H1 (cell line): Measurements from ENCODE around the gene DNAJC28. TPM values are rescaled to one million over a fixed set of nuclear protein-coding genes. Genes with fewer than 3 reads are reported as not detected.

Experiments
- CTCF ChIA-PET: fragments of 300-600 bp; sonication (Branson Sonifier 250); formaldehyde crosslinking; loops from one replicate; lab custom pipeline; 2021; ENCODE audit not compliant: partially characterized antibody; lab: Charles Lee
- POLR2A ChIA-PET: fragments of 300-600 bp; sonication (Branson Sonifier 250); formaldehyde crosslinking; loops from one replicate; lab custom pipeline; 2021; ENCODE audit warnings: inconsistent platforms; ENCODE audit not compliant: partially characterized antibody; lab: Charles Lee
- DNase-seq, 2 experiments: peaks; one replicate each; pipeline versions ENCODE4 v3.0.0 to v3.0.0-alpha.2; 2010 to 2022; ENCODE audit warnings: low spot score in 2 of 2, low read depth in 1 of 2, mixed read lengths in 1 of 2
- FAIRE-seq: peaks from 2 replicates; lab custom pipeline; 2011; peaks lifted over from hg19 to GRCh38; lab: Jason Lieb, UNC
- H2AFZ ChIP-seq: 2 replicates; pipeline ENCODE4 v1.8.1; 2012; ENCODE audit warnings: low read length, inconsistent platforms
- H2AK5ac ChIP-seq: 2 replicates; pipeline ENCODE4 v1.6.1; 2013; ENCODE audit warnings: low read depth, low read length
- H2BK120ac ChIP-seq: replicated peaks from 2 replicates; pipeline ENCODE3; 2013; ENCODE audit warnings: low read depth, low read length, inconsistent platforms
- H2BK12ac ChIP-seq: 2 replicates; pipeline ENCODE4 v1.6.1; 2013; ENCODE audit warnings: low read depth, low read length
- H2BK15ac ChIP-seq: 2 replicates; pipeline ENCODE4 v1.6.1; 2013; ENCODE audit warnings: low read length
- H2BK20ac ChIP-seq: 2 replicates; pipeline ENCODE4 v1.6.1; 2013; ENCODE audit warnings: low read length
- H2BK5ac ChIP-seq: 2 replicates; pipeline ENCODE4 v1.6.1; 2013; ENCODE audit warnings: low read depth, low read length
- H3K14ac ChIP-seq: 2 replicates; pipeline ENCODE4 v1.6.1; 2013; ENCODE audit warnings: inconsistent platforms; ENCODE audit not compliant: insufficient read length
- H3K18ac ChIP-seq: 2 replicates; pipeline ENCODE4 v1.6.1; 2013; ENCODE audit warnings: low read length; ENCODE audit errors: extremely low read depth
- H3K23ac ChIP-seq: 2 replicates; pipeline ENCODE4 v1.6.1; 2013; ENCODE audit warnings: inconsistent platforms; ENCODE audit not compliant: insufficient read length
- H3K23me2 ChIP-seq: 2 replicates; pipeline ENCODE4 v1.6.1; 2013; ENCODE audit warnings: low read depth, low read length
- H3K27ac ChIP-seq: 2 replicates; pipeline ENCODE4 v1.6.1; 2011; ENCODE audit warnings: low read depth, low read length, inconsistent platforms
- H3K27me3 ChIP-seq, 4 experiments: replicated peaks in 1 of 4; 1 replicate in 1 of 4; 2 replicates in 3 of 4; pipeline versions ENCODE4 v1.6.1 to v1.8.1; 2011 to 2013; ENCODE audit warnings: low read length in 3 of 4, mild to moderate bottlenecking in 3 of 4, inconsistent platforms in 2 of 4, mixed read lengths in 2 of 4, moderate library complexity in 1 of 4; ENCODE audit not compliant: control insufficient read depth in 3 of 4, insufficient read depth in 3 of 4; ENCODE audit errors: extremely low read depth in 1 of 4
- H3K36me3 ChIP-seq, 4 experiments: 2 replicates each; pipeline versions ENCODE4 v1.6.1 to v1.8.1; 2011 to 2013; ENCODE audit warnings: mild to moderate bottlenecking in 4 of 4, low read length in 3 of 4, moderate library complexity in 2 of 4, control low read depth in 1 of 4, inconsistent platforms in 1 of 4; ENCODE audit not compliant: insufficient read depth in 4 of 4, control insufficient read depth in 2 of 4
- H3K4ac ChIP-seq: replicated peaks from 2 replicates; pipeline ENCODE3; 2013; ENCODE audit warnings: low read length, low read depth, mixed read lengths, inconsistent platforms; ENCODE audit not compliant: insufficient read length
- H3K4me1 ChIP-seq, 4 experiments: replicated peaks in 1 of 4; 1 replicate in 1 of 4; 2 replicates in 3 of 4; pipeline versions ENCODE4 v1.6.1 to v1.8.1; 2011 to 2013; ENCODE audit warnings: low read length in 3 of 4, inconsistent platforms in 2 of 4, mixed read lengths in 1 of 4; ENCODE audit not compliant: insufficient read depth in 4 of 4, control insufficient read depth in 3 of 4
- H3K4me2 ChIP-seq, 2 experiments: 2 replicates each; pipeline versions ENCODE4 v1.6.1 to v1.8.1; 2011 to 2013; ENCODE audit warnings: low read depth in 2 of 2, low read length in 2 of 2, control low read depth in 1 of 2, inconsistent platforms in 1 of 2, mild to moderate bottlenecking in 1 of 2; ENCODE audit not compliant: insufficient read depth in 1 of 2
- H3K4me3 ChIP-seq, 4 experiments: fragments of 200-600, 300-600 bp in 1 of 4; sonication (generic), shearing (Covaris generic), sonication (Bioruptor Twin) in 1 of 4; 2 replicates each; pipeline versions ENCODE4 v1.5.1 to v1.8.1; 2011 to 2016; ENCODE audit warnings: low read length in 4 of 4, low read depth in 3 of 4, control low read depth in 2 of 4, inconsistent platforms in 2 of 4, mild to moderate bottlenecking in 2 of 4, mixed read lengths in 1 of 4, moderate library complexity in 1 of 4; ENCODE audit not compliant: insufficient read depth in 2 of 4; ENCODE audit errors: extremely low read depth in 1 of 4
- H3K56ac ChIP-seq: replicated peaks from 2 replicates; pipeline ENCODE3; 2013; ENCODE audit warnings: low read depth, mild to moderate bottlenecking, mixed read lengths, low read length, inconsistent platforms; ENCODE audit not compliant: insufficient read length
- H3K79me1 ChIP-seq: 2 replicates; pipeline ENCODE4 v1.6.1; 2013; ENCODE audit warnings: low read depth, low read length, control low read depth
- H3K79me2 ChIP-seq, 2 experiments: 2 replicates each; pipeline versions ENCODE4 v1.6.1 to v1.8.1; 2012 to 2013; ENCODE audit warnings: low read length in 2 of 2, mild to moderate bottlenecking in 2 of 2, inconsistent platforms in 1 of 2; ENCODE audit not compliant: insufficient read depth in 2 of 2, control insufficient read depth in 1 of 2
- H3K9ac ChIP-seq, 4 experiments: replicated peaks in 1 of 4; 1 replicate in 1 of 4; 2 replicates in 3 of 4; pipeline versions ENCODE4 v1.6.1 to v1.8.1; 2011 to 2013; ENCODE audit warnings: low read depth in 3 of 4, low read length in 3 of 4, control low read depth in 2 of 4, mild to moderate bottlenecking in 2 of 4, moderate library complexity in 2 of 4, inconsistent platforms in 1 of 4; ENCODE audit errors: extremely low read depth in 1 of 4
- H3K9me3 ChIP-seq, 2 experiments: 2 replicates each; pipeline versions ENCODE4 v1.6.1 to v1.8.1; 2012 to 2013; ENCODE audit warnings: mild to moderate bottlenecking in 2 of 2, moderate library complexity in 2 of 2, control low read depth in 1 of 2, inconsistent platforms in 1 of 2, low read depth in 1 of 2, low read length in 1 of 2, mixed read lengths in 1 of 2; ENCODE audit not compliant: insufficient read depth in 2 of 2
- H4K20me1 ChIP-seq, 2 experiments: replicated peaks in 1 of 2; 2 replicates each; pipeline versions ENCODE3 to v1.8.1; 2011 to 2013; ENCODE audit warnings: inconsistent platforms in 2 of 2, low read length in 2 of 2, mild to moderate bottlenecking in 1 of 2; ENCODE audit not compliant: insufficient read depth in 2 of 2, control insufficient read depth in 1 of 2
- H4K5ac ChIP-seq: 2 replicates; pipeline ENCODE4 v1.6.1; 2013; ENCODE audit warnings: low read length, low read depth, mixed read lengths, inconsistent platforms; ENCODE audit not compliant: insufficient read length
- H4K8ac ChIP-seq: 2 replicates; pipeline ENCODE4 v1.8.0; 2013; ENCODE audit warnings: mild to moderate bottlenecking, moderate library complexity, low read length, inconsistent platforms; ENCODE audit not compliant: insufficient read depth; ENCODE audit errors: extremely low read depth
- H4K91ac ChIP-seq: replicated peaks from 2 replicates; pipeline ENCODE3; 2013; ENCODE audit warnings: low read length, mixed read lengths, inconsistent platforms; ENCODE audit not compliant: insufficient read length
- ASH2L ChIP-seq: fragments of 200-600, 300-600 bp; sonication (generic); IDR thresholded peaks from one replicate; pipeline ENCODE4 v1.7.1; 2017; ENCODE audit warnings: low read length
- BACH1 ChIP-seq: IDR thresholded peaks from 2 replicates; pipeline ENCODE4 v1.6.1; 2012; ENCODE audit warnings: low read length, improper control_type of control experiment
- CTBP2 ChIP-seq: IDR thresholded peaks from 2 replicates; pipeline ENCODE4 v1.7.0; 2011; ENCODE audit warnings: borderline replicate concordance, mild to moderate bottlenecking, moderate library complexity, mixed read lengths, low read length; ENCODE audit not compliant: insufficient read depth, insufficient read length
- EZH2 ChIP-seq: fragments of 200-600 bp; sonication (generic); IDR thresholded peaks from 2 replicates; pipeline ENCODE4 v1.7.1; 2012; ENCODE audit warnings: low read depth, mild to moderate bottlenecking, moderate library complexity, low read length, inconsistent platforms; ENCODE audit not compliant: severe bottlenecking
- GTF2F1 ChIP-seq: IDR thresholded peaks from 2 replicates; pipeline ENCODE4 v1.6.1; 2012; ENCODE audit warnings: low read depth, low read length, improper control_type of control experiment, borderline replicate concordance
- JUN ChIP-seq: IDR thresholded peaks from 2 replicates; pipeline ENCODE4 v1.6.1; 2011; ENCODE audit warnings: low read depth, mild to moderate bottlenecking, improper control_type of control experiment, low read length
- MAFK ChIP-seq: IDR thresholded peaks from 2 replicates; pipeline ENCODE4 v1.6.1; 2012; ENCODE audit warnings: low read depth, mild to moderate bottlenecking, improper control_type of control experiment, low read length
- POLR2AphosphoS5 ChIP-seq: IDR thresholded peaks from 2 replicates; pipeline ENCODE4 v1.6.1; 2011; ENCODE audit warnings: low read depth, low read length
- RFX5 ChIP-seq: IDR thresholded peaks from 2 replicates; pipeline ENCODE4 v1.6.1; 2011; ENCODE audit warnings: low read depth, low read length, improper control_type of control experiment, borderline replicate concordance
- RNF2 ChIP-seq: fragments of 200-900, 300-1000 bp; sonication (generic); IDR thresholded peaks from 2 replicates; pipeline ENCODE4 v1.7.1; 2016; ENCODE audit warnings: borderline replicate concordance, low read depth, mild to moderate bottlenecking, antibody characterized with exemption, low read length; ENCODE audit not compliant: poor library complexity, severe bottlenecking; ENCODE audit errors: missing control alignments
- RXRA ChIP-seq: IDR thresholded peaks from 2 replicates; pipeline ENCODE4 v1.6.1; 2011; ENCODE audit warnings: low read depth, mild to moderate bottlenecking, low read length, moderate library complexity; ENCODE audit not compliant: insufficient read depth
- SP2 ChIP-seq: IDR thresholded peaks from 2 replicates; pipeline ENCODE4 v1.6.1; 2012; ENCODE audit warnings: mild to moderate bottlenecking, low read length, inconsistent platforms
- TAF1 ChIP-seq: IDR thresholded peaks from 2 replicates; pipeline ENCODE4 v1.6.1; 2011; ENCODE audit warnings: mild to moderate bottlenecking, low read depth, low read length
- TCF12 ChIP-seq: IDR thresholded peaks from 2 replicates; pipeline ENCODE4 v1.6.1; 2011; ENCODE audit warnings: low read depth, mild to moderate bottlenecking, low read length
- WGBS, 2 experiments: shearing (Covaris generic) in 1 of 2; methylation state at CpG; one replicate each; pipeline versions ENCODE4 v1.1.6 to v1.1.7; 2013 to 2015; ENCODE audit warnings: low lambda C conversion rate in 2 of 2, mixed read lengths in 2 of 2, inconsistent platforms in 1 of 2, low coverage in 1 of 2, missing lambda C conversion rate in 1 of 2; ENCODE audit not compliant: insufficient replicate concordance in 2 of 2, insufficient coverage in 1 of 2, insufficient read length in 1 of 2; ENCODE audit errors: extremely low coverage in 1 of 2, missing lambda C conversion rate in 1 of 2; 5-methylcytosine and 5-hydroxymethylcytosine counted together
- polyA plus RNA-seq, 7 experiments: library from polyadenylated mRNA; depleted of rRNA in 3 of 7; stranded (reverse) in 5 of 7; unstranded in 2 of 7; fragments of >200 nt in 5 of 7; fragments of 200-250 nt in 2 of 7; gene quantifications; 1 replicate in 5 of 7; 2 replicates in 1 of 7; 4 replicates in 1 of 7; pipeline versions ENCODE4 v1.2.1 to v1.2.3, GENCODE V29; 2011 to 2013; ENCODE audit warnings: missing spikeins in 2 of 7, mixed read lengths in 2 of 7
- total RNA-seq: library from RNA; stranded (reverse); fragmentation: NEBNext Ultra II Directional; extraction: Animal tissue kit (Norgen Biotek cat#: 25700); gene quantifications from 2 replicates; pipeline ENCODE4 v1.2.1, GENCODE V29; 2021

DNAJC28 gene
- total and polyA plus RNA-seq, 2 of the 8 experiments (the other 6 are each of a cell fraction or from before 2014, with no cell fraction given) = 0.97 to 4.3 TPM

DNA sequence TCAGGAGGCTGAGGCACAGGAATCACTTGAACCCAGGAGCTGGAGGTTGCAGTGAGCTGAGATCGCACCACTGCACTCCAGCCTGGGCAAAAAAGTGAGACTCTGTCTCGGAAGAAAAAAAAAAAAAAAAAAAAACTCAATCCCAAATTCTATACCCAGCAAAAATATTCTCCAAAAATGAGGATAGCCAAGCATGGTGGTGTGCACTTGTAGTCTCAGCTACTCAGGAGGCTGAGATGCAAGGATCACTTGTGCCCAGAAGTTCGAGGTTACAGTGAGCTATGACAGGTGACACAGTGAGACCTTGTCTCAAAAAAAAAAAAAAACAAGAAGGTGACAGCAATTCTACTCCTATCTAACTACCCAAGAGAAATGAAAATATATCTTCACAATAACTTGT, 18.2 kb downstream of the DNAJC28 start:
- Histone ChIP-seq H3K23me2 (no peaks in the 10 kb centered on the region; the same call in 1 of the 2 replicates), H3K36me3 (no peaks in the 10 kb centered on the region)
- POLR2A ChIA-PET = interaction anchor here (0.8 kb wide), 1 partner anchor 73 kb away, joined by 3 read pairs; no protein-coding TSS in a partner anchor
- TF ChIP-seq MAFK = no peak
- no peak for TF ChIP-seq EZH2
- TF ChIP-seq RNF2 = no peak
- no peak for TF ChIP-seq SP2
- no peak for TF ChIP-seq RFX5
- no peak for TF ChIP-seq GTF2F1
- no peak for TF ChIP-seq RXRA
- no peak for TF ChIP-seq TCF12
- TF ChIP-seq TAF1 = no peak
- TF ChIP-seq JUN = no peak
- no peak for TF ChIP-seq CTBP2
- no peak for TF ChIP-seq ASH2L
- no peak for TF ChIP-seq POLR2AphosphoS5
- no peak for TF ChIP-seq BACH1

More for the DNA sequence above, 18.2 kb downstream of the DNAJC28 start:
- H3K18ac ChIP-seq = no peak overlapping the region
- H3K9me3 ChIP-seq = no peaks in the 10 kb centered on the region
- H3K4ac ChIP-seq = no peak overlapping the region
- DNase-seq (no peak), FAIRE-seq (no peak)
- no peak overlapping the region for H3K56ac ChIP-seq
- CTCF ChIA-PET = no interaction called here
- peaks cover 3 to 26% of the 10 kb centered on the region in 2 experiments; a peak in 2 of 4 replicates for H3K79me2 ChIP-seq
- H3K4me1 ChIP-seq = 0 out of 7 replicates have a peak, but pooled peaks cover 0 to 2% (median 0%) of the 10 kb centered on the region in 4 experiments
- H4K8ac ChIP-seq = no peak overlapping the region
- H3K79me1 ChIP-seq = no peaks in the 10 kb centered on the region
- H4K5ac ChIP-seq = no peak overlapping the region
- no peaks in the 10 kb centered on the region for H3K27me3 ChIP-seq
- H4K20me1 ChIP-seq = no peaks in the 10 kb centered on the region
- no peak overlapping the region for H2BK12ac ChIP-seq
- H3K4me3 ChIP-seq = no peak overlapping the region
- H2BK15ac ChIP-seq = no peak overlapping the region
- H2AK5ac ChIP-seq = no peak overlapping the region
- WGBS, 2 experiments = 88% methylated on average over 2 of the region's 3 CpGs; no CpG with 5 or more reads in 1 of the 2 experiments
- no peak overlapping the region for H2AFZ ChIP-seq
- H2BK20ac ChIP-seq = no peak overlapping the region
- H2BK120ac ChIP-seq = no peak overlapping the region
- no peak overlapping the region for H2BK5ac ChIP-seq
- H3K23ac ChIP-seq = no peak overlapping the region
- H4K91ac ChIP-seq = no peak overlapping the region
- no peak overlapping the region for H3K4me2 ChIP-seq
- H3K14ac ChIP-seq = no peak overlapping the region
- H3K27ac ChIP-seq = no peak overlapping the region
- H3K9ac ChIP-seq = no peak overlapping the region
